GM19193 (cell line): ENCODE data around the gene SKA3.

Experiments
- POLR2A ChIP-seq: IDR thresholded peaks from 4 replicates; pipeline ENCODE4 v1.6.1; 2011; ENCODE audit not compliant: insufficient read depth, insufficient read length; ENCODE audit errors: extremely low read depth

SKA3 gene

DNA sequence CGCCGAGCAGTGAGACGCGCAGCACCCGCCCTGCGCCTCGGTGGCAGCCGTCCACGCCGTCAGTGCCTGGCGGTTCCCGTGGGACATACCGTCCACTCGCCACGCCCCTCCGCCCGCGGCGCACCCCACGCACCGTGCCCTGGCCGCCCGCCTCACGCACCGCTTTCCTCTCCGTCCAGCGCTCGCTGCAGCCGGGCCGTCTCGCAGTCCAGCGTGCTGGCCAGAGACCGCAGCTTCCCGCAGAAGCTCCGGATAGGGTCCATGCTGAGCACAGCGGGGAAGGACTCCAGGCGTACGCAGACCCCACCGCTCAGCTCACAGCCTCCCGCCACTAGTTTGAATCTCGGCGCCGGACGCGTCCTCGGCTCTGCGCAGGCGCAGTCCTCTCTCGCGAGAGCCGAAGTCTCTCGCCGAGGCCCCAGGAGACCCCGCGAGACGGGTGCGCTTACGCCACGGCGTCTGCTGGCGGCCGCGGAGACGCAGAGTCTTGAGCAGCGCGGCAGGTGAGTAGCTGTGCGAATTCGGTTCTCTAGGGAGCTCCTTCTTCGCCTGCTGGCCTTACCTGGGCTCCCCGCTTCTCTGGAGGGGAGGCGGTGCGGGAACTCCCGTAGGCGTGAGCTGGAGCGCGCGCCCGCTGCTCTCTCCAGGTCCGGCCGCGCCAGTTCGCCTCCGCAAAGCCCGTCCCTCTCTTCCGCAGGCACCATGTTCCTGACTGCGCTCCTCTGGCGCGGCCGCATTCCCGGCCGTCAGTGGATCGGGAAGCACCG lies at the start of gene SKA3, which contains the start of gene MRPL57:
TSS of gene SKA3 (minus strand) at position 338 of the 767 bp plus-strand sequence. CDS start at position 263, 75 bp downstream.
TSS of gene MRPL57 (plus strand) at position 444 of the 767 bp plus-strand sequence. CDS start at position 703, 259 bp downstream.
- peak; percentile 98 for TF ChIP-seq POLR2A

DNA sequence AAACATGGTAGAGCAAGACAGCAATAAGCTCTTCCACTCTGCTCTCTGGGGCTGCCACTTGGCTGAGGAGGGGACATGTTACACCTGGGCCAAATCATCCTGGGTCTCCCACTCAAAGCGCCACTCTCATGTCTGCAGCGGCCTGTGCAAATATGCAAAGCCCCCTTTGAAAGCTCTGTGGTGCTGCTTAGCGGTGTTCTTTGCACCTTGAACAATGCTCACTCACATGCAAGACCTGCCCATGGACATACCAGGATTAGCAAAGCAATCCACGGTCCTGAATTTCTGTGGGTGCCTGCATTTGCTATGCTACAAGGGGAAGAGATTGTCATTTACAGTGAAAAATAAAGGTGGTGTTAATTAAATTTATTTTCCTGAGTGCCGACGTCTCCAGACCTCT lies 48.7 kb upstream of the SKA3 start:
- no peak for TF ChIP-seq POLR2A

DNA sequence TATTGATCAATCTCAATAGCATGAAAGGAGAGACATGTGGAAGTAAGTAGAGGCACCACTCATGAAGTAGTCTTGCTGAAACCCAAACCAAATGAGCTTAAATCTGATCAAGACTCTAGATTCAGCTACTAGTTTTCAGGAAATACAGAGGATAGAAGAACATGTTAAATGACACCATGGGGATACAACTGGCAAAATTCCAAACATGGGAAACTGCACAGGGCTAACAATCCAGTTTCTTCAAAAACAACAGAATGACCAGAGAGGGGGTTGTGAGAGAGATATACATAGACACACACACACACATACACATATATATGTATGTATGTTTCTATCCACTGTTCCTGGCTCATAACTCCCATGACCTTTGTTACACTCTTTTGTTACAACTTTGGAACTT lies 44.9 kb upstream of the SKA3 start:
- no peak for TF ChIP-seq POLR2A

DNA sequence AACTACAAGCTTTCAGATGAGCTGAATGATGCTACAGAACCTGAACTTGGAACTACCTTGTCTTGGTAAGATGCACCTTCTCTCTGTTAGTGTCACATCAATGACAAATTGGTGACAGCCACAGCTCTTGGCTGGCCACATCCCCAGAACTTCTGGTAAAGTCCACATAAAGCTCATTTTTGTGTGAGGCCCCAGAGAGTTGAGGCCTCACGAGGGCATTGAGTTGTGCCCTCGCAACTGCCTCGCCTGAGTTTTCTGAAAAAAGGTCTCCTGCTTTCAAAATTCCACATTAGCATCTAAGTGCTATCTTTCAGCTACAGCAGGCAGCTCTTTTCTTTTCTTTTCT lies 42.7 kb upstream of the SKA3 start:
- no peak for TF ChIP-seq POLR2A

DNA sequence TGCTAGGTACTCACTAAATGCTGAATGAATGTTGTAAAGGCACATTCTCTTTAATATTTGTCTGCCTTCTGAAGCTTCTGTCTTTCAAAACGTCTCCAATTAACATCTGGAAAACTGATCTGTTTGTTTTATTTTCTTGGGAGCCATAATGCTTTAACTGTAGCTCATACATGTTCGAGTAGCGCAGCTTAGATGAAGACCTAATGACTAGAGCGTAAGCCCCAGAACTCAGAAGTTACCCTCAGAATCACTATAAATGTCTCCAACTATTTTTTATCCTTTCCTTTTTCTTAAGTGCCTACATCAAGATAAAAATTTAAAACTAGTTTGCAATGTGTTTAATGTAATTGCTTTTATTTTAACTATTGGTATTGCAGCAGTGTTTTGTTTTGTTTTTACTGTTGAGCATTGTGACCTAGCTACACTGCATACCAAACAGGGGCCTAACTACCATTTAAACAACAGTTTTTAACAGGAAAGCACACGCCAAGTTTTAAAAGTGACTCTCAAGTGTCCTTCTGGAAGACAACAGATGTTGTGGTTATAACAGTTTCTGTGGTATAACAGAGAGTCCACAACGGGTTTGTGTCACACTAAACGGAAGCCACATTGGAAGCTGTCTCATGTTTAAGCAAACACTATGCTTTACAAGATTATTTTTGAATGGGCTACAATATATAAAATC lies 42.1 kb upstream of the SKA3 start:
- TF ChIP-seq POLR2A, result no peak

DNA sequence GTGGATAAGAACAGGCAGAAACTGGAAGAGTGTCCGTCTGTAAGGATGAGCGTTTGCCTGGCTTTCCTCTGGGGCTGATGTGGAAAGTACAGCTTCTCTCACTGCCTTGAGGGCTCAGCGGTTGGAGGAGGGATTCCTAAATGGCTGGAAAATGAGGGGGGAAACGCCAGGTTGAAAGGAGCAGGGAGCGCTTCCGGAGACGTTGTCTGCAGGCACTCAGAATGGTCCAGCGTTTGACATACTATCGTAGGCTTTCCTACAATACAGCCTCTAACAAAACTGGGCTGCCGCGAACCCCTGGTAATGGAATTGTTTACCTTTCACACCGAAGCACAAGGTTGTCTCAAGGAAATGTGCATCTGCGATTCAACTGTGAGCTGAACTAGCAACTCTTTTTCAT lies 40.0 kb upstream of the SKA3 start:
- TF ChIP-seq POLR2A, result no peak

DNA sequence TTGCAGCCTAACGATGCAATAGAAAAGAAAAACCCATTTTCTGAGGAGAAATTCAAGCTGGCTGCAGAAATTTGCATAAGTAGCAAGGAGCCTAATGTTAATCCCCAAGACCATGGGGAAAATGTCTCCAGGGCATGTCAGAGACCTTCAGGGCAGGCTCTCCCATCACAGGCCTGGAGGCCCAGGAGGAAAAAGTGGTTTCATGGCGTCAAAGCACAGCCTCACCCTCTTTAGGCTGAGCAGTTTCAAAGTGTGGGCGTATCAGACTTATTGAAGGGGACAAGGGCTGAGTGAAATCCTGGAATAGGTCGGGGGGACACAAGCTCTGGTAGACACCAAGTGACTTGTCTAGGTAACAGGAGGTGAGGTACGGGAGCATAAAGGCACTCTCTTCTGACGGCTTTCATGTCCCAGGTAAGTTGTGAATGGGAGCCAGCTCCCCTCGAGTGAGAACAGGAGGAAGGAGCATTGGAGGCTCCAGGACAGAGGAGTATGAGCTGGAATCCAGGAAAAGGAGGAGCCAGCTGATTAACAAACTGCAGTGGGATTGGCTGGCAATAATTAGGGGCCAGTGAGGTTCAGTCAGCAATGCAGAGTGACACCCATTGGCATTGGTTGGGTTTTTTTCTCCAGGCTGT lies 35.9 kb upstream of the SKA3 start:
- TF ChIP-seq POLR2A, result no peak

DNA sequence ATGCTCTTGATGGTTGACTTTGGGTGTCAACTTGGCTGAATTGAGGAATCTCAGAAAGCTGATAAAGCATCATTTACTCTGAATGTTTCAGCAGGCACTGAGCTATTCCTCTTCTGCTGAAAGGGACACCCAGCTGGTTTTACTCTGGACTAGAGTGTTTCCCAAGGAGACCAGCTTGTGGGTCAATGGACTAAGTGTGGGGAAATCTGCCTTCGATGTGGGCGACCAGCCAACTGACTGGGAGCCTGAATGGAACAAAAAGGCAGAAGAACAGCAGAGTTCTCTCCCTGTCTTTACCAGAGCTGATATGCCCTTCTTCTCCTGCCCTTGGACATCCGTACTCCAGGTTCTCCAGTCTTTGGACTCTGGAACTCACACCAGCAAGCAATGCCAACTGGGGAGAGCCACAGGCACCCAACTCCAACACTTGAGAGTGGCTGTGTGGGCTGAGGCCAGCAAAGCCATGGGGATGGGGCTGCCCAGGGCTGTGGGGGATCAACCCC lies 32.4 kb upstream of the SKA3 start:
- no peak for TF ChIP-seq POLR2A

DNA sequence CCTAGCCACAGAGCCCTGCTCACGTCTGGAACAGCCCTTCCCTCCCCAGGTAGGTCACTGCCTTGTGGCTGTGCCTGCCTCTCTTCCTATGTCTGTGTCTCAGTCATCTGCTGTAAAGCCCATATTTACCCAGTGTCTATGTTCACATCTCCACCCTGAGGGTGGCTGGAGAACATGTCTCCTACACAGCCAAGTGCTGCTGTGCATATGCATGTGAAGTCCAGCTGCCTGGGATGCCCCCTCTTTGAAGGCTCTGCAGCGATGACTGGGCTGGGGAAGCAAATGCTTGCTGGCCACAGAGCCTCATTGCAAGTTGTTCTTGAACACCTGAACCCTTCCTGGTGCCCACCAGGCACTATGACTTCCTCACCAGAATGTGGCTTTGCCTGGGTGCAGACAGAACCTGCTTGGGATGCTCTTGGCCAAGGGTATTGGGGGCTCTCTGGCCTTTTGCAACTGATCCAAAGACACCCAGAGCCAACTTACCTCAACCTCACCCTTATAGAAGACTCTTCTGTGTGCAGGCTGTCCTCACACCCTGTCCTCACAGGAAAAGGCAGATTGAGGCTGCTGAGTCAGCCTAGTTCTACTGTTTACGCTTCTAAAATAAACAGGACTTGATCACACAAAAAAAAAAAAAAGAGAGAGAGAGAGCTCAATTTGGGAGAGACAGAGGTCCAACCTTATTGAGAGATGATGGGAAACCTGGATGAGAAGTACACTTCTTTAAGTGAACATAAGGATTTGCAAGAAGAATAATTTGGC lies 26.6 kb upstream of the SKA3 start:
- TF ChIP-seq POLR2A, result no peak

DNA sequence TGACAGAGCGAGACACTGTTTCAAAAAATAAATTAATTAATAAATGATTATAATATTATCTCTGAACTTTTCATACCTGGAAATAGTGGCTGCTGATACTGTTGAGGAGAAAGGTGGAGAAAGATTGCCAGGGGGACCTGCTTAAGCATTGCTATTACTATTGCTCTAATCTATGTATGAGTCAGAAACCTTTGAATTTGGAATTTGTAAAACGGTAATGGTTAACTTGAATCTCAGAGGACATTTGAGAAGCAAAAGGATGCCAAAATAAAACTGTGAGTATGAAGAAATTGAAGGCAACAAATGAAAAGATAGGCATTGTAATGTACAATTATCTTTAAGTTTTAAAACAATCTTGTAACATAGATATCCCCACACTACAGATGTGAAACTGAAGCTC lies 5.3 kb upstream of the SKA3 start:
- no peak for TF ChIP-seq POLR2A

DNA sequence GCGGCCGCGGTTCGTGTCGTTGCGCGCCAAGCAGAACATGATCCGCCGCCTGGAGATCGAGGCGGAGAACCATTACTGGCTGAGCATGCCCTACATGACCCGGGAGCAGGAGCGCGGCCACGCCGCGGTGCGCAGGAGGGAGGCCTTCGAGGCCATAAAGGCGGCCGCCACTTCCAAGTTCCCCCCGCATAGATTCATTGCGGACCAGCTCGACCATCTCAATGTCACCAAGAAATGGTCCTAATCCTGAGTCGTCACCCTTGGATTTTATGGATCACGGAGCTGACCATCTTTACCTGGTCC lies 581 bp upstream of the SKA3 start:
- no peak for TF ChIP-seq POLR2A

DNA sequence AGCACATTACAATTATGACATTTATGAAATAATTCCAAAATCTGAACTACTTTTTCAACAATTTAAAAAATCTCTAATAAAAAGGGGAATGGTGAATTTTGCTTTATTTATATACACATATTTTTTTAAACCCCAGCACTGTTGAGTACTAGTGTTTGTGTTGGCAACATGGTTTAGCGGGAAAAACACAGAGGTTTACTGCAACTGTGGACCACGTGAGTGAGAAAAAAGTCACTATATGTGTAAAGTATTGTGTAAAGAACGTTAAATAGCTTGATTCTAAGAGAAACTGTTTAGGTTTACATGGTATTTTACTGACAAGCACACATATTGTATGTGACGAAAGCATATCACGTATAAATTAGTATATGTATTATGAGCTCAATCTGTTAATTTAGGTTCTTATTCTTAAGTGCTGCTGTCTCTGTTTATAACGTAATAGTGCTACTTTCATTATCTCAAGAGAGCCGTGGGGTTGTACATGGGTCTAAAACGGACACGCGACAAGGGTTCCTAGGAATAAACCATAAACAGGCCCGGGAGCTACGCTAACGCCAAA lies 617 bp downstream of the SKA3 start:
- TF ChIP-seq POLR2A, result no peak

DNA sequence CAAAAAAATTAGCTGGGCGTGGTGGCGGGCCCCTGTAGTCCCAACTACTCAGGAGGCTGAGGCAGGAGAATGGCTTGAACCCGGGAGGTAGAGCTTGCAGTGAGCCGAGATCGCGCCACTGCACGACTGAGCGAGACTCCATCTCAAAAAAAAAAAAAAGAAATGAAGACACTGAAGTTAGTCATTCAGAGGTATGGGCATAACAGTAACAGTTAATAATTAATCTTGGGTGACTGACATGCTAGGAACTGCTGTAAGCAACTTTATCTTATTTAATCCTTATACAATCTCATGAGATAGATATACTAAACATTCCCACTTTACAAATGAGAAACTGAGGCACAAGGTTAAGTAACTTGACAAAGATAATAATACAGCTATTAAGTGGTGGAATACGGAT lies 4.9 kb downstream of the SKA3 start:
- TF ChIP-seq POLR2A, result no peak

DNA sequence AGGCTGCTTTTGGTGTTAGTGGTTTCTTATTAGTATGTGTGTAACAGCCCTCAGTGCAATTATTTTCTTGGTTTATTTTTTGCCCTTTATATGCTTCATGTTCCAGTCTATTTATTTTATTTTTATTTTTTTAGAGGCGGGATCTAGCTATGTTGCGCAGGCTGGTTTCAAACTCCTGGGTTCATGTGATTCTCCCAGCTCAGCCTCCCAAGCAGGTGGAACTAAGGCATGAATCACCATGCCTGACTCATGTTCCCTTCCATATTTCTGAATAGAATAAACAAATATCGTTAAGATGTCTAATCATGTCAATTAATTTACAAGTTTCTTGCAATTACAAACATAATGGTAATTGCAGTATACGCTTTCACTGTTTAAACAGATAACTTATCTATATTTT lies 11.7 kb downstream of the SKA3 start:
- TF ChIP-seq POLR2A, result no peak

DNA sequence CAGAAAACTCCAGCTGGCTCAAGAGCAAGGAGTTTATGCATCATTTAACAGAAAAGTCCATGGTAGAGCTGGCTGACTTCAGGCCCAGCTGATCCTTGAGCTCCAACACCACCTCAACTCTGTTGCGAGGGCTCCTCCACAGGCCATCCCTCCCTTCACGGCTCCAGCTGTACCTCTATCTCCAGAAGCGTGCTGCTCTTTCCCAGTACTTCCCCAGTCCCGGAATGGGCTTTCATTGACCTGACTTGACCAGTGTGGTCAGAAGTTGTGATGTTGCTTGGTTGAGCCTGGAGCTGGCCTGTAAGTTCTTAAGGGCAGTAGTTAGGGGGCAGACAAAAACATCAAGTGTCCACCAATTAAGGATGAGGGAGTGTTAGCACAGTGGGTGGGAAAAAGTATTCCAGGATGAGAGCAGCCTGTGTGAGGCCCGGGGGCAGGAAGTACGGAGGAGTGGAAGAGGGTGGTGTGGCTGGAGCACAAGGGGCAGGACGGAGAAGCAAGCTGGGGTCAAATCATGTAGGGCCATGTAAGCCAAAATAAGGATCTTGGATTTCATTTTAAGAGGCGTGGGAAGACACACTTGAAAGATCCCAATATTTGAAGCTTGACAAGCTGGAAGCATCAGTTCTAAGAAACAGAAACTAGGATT lies 24.0 kb downstream of the SKA3 start:
- TF ChIP-seq POLR2A, result no peak

DNA sequence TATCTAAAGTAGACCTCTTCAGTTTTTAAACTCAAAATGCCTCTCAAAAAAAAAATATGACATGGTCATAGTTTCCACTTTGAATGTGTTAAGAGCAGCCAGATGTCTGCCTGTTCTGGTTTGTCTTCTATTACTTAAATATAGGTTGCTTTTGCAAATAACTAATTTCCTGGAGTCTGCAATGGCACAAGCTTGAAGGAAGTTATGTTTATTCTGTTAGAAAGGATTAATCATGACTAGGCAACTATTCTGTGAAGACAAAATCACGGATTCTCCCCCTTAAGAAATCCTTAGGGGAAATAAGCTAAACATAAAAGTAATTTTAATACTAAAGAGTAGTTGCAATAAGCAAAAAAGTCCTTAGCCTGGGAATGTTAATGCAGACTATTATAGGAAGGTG lies 26.3 kb downstream of the SKA3 start:
- no peak for TF ChIP-seq POLR2A
